ENCODE results near the gene MRPL52.
A peak's percentile ranks its signal among the peaks of the same experiment; 100 is the strongest.
"Not testable (repeated sequence)": the region's sequence is repeated elsewhere in the genome, so short reads cannot be mapped to it uniquely, and the experiment has no call there.

MRPL52 gene

GRCh38 chr14:22829661-22830442, at the start of gene MRPL52:
TSS of gene MRPL52 (plus strand) at chr14:22829887. CDS start at chr14:22829913, 26 bp downstream.
- DNase-seq: peak; percentile 91

GRCh38 chr14:22780105-22780679, 49.5 kb upstream of the MRPL52 start:
- no peak for DNase-seq

GRCh38 chr14:22780941-22781300, 48.8 kb upstream of the MRPL52 start:
- no peak for DNase-seq

GRCh38 chr14:22781301-22781991, 48.2 kb upstream of the MRPL52 start:
- no peak for DNase-seq

- no peak for DNase-seq
These were observed 43.0 kb upstream of the MRPL52 start for GRCh38 chr14:22786685-22787084.

- DNase-seq: peak; percentile 18
These were observed 38.4 kb upstream of the MRPL52 start for GRCh38 chr14:22791301-22791700.

GRCh38 chr14:22792158-22792557, 37.5 kb upstream of the MRPL52 start:
- DNase-seq: no peak

- DNase-seq: not testable (repeated sequence)
These were observed 36.1 kb upstream of the MRPL52 start for GRCh38 chr14:22793550-22793949.

- DNase-seq: no peak
These were observed 35.7 kb upstream of the MRPL52 start for GRCh38 chr14:22793976-22794375.

- peak; percentile 39 for DNase-seq
These were observed 35.1 kb upstream of the MRPL52 start for GRCh38 chr14:22794551-22794951.

- no peak for DNase-seq
These were observed 33.5 kb upstream of the MRPL52 start for GRCh38 chr14:22796087-22796707.

- no peak for DNase-seq
These were observed 32.4 kb upstream of the MRPL52 start for GRCh38 chr14:22797017-22797917.

- no peak for DNase-seq
These were observed 31.2 kb upstream of the MRPL52 start for GRCh38 chr14:22798528-22798927.

GRCh38 chr14:22800346-22800745, 29.3 kb upstream of the MRPL52 start:
- no peak for DNase-seq

- no peak for DNase-seq
These were observed 28.0 kb upstream of the MRPL52 start for GRCh38 chr14:22801716-22802115.

GRCh38 chr14:22802860-22803686, 26.6 kb upstream of the MRPL52 start:
- DNase-seq: no peak

- no peak for DNase-seq
These were observed 26.1 kb upstream of the MRPL52 start for GRCh38 chr14:22803687-22803974.

GRCh38 chr14:22805235-22805634, 24.5 kb upstream of the MRPL52 start:
- not testable (repeated sequence) for DNase-seq

- DNase-seq: no peak
These were observed 22.1 kb upstream of the MRPL52 start for GRCh38 chr14:22807432-22808087.

- no peak for DNase-seq
These were observed 21.1 kb upstream of the MRPL52 start for GRCh38 chr14:22808388-22809209.

All from CD4-positive, alpha-beta T cell treated with Interleukin-15 for 1 hour (primary cell).